ENCODE results near the gene NUP58.

NUP58 gene

GRCh38 chr13:25378528-25378927 is 77.1 kb downstream of the NUP58 start:
- DNase-seq: no peak

- DNase-seq: no peak
Observed at GRCh38 chr13:25379011-25379410, 77.6 kb downstream of the NUP58 start.

- DNase-seq: no peak
Observed at GRCh38 chr13:25380082-25380481, 78.7 kb downstream of the NUP58 start.

GRCh38 chr13:25380741-25381324 is 79.4 kb downstream of the NUP58 start:
- no peak for DNase-seq

- no peak for DNase-seq
Observed at GRCh38 chr13:25384758-25385410, 83.5 kb downstream of the NUP58 start.

GRCh38 chr13:25391932-25392331 is 90.5 kb downstream of the NUP58 start:
- no peak for DNase-seq

All from stimulated activated naive CD4-positive, alpha-beta T cell treated with Interleukin-2 at 50 U/mL for 16 hours (primary cell).